Upper lobe of left lung (tissue), 4 donors: Measurements from ENCODE around the gene SLC19A1.

Experiments used
- EP300 ChIP-seq, 4 donors: sonication (generic); formaldehyde crosslinking; IDR thresholded peaks; one replicate each; pipeline ENCODE4 v1.5.1; 2017; ENCODE audit warnings: antibody characterized with exemption in 4 of 4, control low read depth in 2 of 4
- POLR2A ChIP-seq, 4 donors: fragments of 450-650 bp; IDR thresholded peaks; one replicate each; pipeline ENCODE4 v1.5.1; 2016 to 2017; ENCODE audit warnings: antibody characterized with exemption in 4 of 4, mild to moderate bottlenecking in 2 of 4
- POLR2AphosphoS5 ChIP-seq, 2 donors: sonication (generic); formaldehyde crosslinking; IDR thresholded peaks; one replicate each; pipeline ENCODE4 v1.5.1; 2017; ENCODE audit warnings: antibody characterized with exemption in 2 of 2
- TF ChIP-seq, protein P1 (sequence below), 6 experiments: fragments of 450-650 bp in 4 of 6; fragments of 200-600 bp in 2 of 6; sonication (generic) in 2 of 6; IDR thresholded peaks; one replicate each; pipeline ENCODE4 v1.5.1; 2016 to 2019; ENCODE audit warnings: antibody characterized with exemption in 6 of 6

- TF ChIP-seq POLR2AphosphoS5 (IDR thresholded peaks at IDR 0.05) (peak in 1 of 2 donors; percentile 10), POLR2A (IDR thresholded peaks at IDR 0.05) (peak in 1 of 4 donors; percentile 28), EP300 (IDR thresholded peaks at IDR 0.05) (no peak)
- TF ChIP-seq, protein P1, sequence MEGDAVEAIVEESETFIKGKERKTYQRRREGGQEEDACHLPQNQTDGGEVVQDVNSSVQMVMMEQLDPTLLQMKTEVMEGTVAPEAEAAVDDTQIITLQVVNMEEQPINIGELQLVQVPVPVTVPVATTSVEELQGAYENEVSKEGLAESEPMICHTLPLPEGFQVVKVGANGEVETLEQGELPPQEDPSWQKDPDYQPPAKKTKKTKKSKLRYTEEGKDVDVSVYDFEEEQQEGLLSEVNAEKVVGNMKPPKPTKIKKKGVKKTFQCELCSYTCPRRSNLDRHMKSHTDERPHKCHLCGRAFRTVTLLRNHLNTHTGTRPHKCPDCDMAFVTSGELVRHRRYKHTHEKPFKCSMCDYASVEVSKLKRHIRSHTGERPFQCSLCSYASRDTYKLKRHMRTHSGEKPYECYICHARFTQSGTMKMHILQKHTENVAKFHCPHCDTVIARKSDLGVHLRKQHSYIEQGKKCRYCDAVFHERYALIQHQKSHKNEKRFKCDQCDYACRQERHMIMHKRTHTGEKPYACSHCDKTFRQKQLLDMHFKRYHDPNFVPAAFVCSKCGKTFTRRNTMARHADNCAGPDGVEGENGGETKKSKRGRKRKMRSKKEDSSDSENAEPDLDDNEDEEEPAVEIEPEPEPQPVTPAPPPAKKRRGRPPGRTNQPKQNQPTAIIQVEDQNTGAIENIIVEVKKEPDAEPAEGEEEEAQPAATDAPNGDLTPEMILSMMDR (IDR thresholded peaks at IDR 0.05): no peak
These were observed 48.0 kb upstream of the SLC19A1 start for GRCh38 chr21:45590246-45590725.
